Stimulated activated CD8-positive, alpha-beta memory T cell treated with anti-CD3 and anti-CD28 coated beads, Interleukin-15, amount 100 ng/mL, for 48 hours (primary cell): ENCODE measurements around the gene A4GALT.
"Not testable (repeated sequence)": the region's sequence is repeated elsewhere in the genome, so short reads cannot be mapped to it uniquely, and the experiment has no call there.

Experiments used
- DNase-seq, 2 donors: peaks; one replicate each; pipeline ENCODE4 v3.0.0-alpha.2; 2020; ENCODE audit warnings: low read depth in 2 of 2

A4GALT gene

GRCh38 chr22:42720263-42721044 is at the start of gene A4GALT:
Gene A4GALT (minus strand): TSS chr22:42720870. CDS start chr22:42693951, 26,919 bp downstream.
- no peak for DNase-seq

- DNase-seq = no peak
Observed at GRCh38 chr22:42770448-42770726, 49.7 kb upstream of the A4GALT start.

GRCh38 chr22:42769574-42770447 is 49.1 kb upstream of the A4GALT start:
- no peak for DNase-seq

GRCh38 chr22:42769238-42769573 is 48.5 kb upstream of the A4GALT start:
- DNase-seq = no peak

GRCh38 chr22:42768385-42769035 is 47.8 kb upstream of the A4GALT start:
- DNase-seq = no peak

GRCh38 chr22:42766860-42767259 is 46.2 kb upstream of the A4GALT start:
- no peak for DNase-seq

GRCh38 chr22:42764895-42765363 is 44.3 kb upstream of the A4GALT start:
- DNase-seq = no peak

- no peak for DNase-seq
Observed at GRCh38 chr22:42763965-42764480, 43.4 kb upstream of the A4GALT start.

GRCh38 chr22:42760806-42761565 is 40.3 kb upstream of the A4GALT start:
- DNase-seq = no peak

GRCh38 chr22:42758931-42759629 is 38.4 kb upstream of the A4GALT start:
- DNase-seq = no peak

GRCh38 chr22:42755553-42755952 is 34.9 kb upstream of the A4GALT start:
- not testable (repeated sequence) for DNase-seq

GRCh38 chr22:42755121-42755520 is 34.5 kb upstream of the A4GALT start:
- not testable (repeated sequence) for DNase-seq

- DNase-seq = no peak
Observed at GRCh38 chr22:42754658-42755057, 34.0 kb upstream of the A4GALT start.

- DNase-seq = no peak
Observed at GRCh38 chr22:42752912-42753311, 32.2 kb upstream of the A4GALT start.

GRCh38 chr22:42752230-42752746 is 31.6 kb upstream of the A4GALT start:
- DNase-seq = no peak

GRCh38 chr22:42750421-42750820 is 29.8 kb upstream of the A4GALT start:
- not testable (repeated sequence) for DNase-seq

- DNase-seq = no peak
Observed at GRCh38 chr22:42747701-42748513, 27.2 kb upstream of the A4GALT start.

- no peak for DNase-seq
Observed at GRCh38 chr22:42745118-42745517, 24.4 kb upstream of the A4GALT start.

- no peak for DNase-seq
Observed at GRCh38 chr22:42743501-42743991, 22.9 kb upstream of the A4GALT start.

GRCh38 chr22:42742940-42743339 is 22.3 kb upstream of the A4GALT start:
- no peak for DNase-seq
